ENCODE measurements around the gene PEAK1. TPM values are rescaled to one million over a fixed set of nuclear protein-coding genes. Genes with fewer than 3 reads are reported as not detected.

The PEAK1 gene
- total RNA-seq, 1 donor from 2014 or later = 59.6 TPM

DNA sequence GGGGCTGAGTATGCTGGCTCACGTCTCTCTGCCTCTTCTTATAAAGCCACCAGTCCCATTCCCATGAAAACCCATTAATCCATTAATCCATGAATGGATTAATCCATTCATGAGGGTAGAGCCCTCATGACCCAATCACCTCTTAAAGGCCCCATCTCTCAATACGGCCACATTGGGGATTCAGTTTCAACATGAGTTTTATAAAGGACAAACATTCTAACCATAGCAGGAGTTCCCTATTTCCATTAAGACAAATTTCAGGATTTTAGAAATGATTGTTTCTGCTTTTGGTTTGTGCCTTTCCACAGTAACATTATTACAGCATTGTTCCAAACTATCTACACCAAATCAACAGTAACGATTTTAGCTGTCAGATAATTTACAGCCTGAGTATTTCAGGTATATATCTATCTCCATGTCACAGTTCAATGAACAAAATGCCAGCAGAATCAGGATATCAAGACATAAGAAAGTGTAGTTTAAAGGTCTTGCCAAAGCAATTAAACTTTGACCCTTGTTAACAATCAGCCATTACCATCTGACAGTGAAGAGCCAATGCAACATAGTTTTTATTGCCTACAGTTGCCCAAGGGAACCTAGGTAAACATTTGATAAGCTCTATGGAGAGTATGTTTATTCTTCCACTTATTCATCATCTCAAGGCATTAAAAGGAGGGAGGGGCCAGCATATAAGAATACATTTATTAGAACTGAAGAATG lies 352.8 kb downstream of the PEAK1 start:
- DNase-seq (ENCODE audit: low read depth in 2 of 2) = peak in 1 of 2 donors; percentile 69

DNA sequence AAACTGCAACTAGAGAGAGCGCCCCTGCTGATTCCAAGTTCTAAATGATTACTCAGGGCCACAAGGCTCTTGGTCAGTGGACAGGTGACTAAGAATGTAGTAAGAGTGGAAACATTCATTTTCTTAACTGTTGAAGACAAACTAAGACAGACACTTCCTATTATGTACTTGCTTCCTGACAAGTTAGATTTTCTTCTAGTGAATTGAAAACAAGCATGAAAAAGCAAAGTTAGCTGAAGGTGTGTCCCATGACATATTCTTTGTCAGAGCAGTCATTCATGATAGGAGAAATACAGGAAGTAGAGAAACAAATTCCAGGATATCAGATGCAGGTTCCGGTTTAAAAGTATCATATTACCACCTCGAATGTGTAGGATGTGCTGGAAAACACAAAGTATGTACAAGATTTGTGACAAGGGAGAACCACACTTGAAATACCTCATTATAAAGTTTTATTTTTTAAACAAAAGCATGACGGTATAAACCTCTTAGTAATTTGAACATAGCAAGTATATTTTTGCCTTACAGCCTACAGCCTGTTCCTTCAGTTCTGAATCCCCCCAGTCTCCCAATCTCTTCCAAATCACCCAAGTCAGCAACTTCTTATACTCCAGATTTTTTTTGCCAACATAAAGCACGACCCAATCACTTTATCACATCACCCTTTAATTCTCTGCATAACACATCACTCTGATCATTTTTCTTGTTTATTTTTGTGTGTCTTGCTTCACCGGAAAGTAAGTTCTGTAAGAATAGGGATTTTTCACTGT lies 355.2 kb downstream of the PEAK1 start:
- peak; percentile 61 to 88 for DNase-seq (ENCODE audit: low read depth in 2 of 2)

DNA sequence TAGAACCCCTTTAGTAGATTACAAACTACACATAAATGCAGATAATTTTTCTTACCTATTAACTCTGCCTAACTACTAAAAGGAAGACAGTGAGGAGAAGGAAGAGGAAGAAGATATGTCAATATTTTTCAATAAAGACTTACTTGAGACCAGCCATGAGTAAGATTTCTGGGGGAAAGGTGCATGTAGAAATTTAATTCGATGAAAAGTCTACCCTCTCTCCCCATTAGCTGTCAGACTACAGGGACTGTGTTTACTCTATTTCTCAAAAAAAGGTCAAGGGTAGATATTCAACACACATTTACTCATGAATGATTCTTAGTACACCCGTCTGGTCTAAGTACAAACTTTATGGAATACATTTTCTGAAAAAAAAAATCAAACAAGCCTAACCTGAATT lies 355.8 kb downstream of the PEAK1 start:
- DNase-seq (ENCODE audit: low read depth in 2 of 2) = no peak

GRCh38 chr15:77063249-77063648 lies 356.7 kb downstream of the PEAK1 start:
- no peak for DNase-seq (ENCODE audit: low read depth in 2 of 2)

DNA sequence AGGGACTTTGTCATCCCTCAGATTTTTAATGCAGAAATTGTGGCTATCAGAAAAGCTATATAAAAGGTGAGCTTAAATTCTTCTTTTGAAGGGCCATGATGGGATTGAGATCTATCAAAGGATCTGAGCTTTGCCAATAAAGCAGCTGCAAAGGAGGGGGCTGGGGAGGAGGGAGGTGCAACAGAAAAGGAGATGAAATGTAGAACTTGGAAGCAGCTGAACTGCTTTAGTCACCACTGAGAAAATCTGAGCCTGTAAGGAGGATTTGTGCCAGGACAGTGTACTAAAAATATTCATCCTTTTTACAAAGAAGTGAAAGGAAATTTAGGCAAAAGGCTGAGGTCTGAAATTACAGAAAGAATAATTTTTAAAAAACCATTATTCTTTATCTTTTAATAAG lies 359.4 kb downstream of the PEAK1 start:
- no peak for DNase-seq (ENCODE audit: low read depth in 2 of 2)

GRCh38 chr15:77059786-77060361 lies 360.0 kb downstream of the PEAK1 start:
- peak in 1 of 2 donors; percentile 45 for DNase-seq (ENCODE audit: low read depth in 2 of 2)

DNA sequence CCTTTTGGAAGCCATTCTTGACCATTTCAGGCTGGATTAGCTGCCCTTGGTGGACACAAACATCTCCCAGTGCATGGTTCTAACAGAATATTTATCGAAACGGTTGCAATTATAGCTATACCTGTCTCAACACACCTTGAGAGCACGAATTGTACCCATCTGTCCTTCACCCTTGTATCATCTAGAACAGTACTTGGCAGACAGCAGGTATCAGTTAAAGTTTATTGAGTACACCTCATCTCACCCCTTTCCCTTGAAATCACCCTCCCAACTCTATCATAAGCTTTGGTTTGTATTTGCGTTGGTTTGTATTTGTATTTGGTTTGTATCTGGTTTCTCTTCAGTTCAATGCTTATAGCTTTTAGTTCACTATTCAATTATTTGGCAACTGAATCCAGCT lies 361.4 kb downstream of the PEAK1 start:
- DNase-seq (ENCODE audit: low read depth in 2 of 2) = no peak

DNA sequence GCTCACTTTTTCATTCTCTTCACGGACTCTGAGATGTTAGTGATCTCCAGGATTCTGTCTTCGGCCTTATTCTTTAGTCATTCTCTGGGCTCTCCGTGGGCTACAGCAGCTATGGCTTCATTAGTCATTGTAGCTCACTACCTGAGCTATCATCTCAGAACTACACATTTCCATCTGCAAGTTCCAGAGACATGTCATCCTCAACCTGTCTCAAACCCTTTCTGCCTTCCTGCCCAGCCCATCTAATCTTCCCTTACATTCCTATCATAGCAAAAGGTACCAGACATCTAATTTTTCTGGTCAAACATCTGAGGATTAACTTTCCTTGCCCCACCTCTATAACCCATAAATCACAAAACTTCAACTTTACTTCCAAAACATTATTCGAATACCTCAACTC lies 362.2 kb downstream of the PEAK1 start:
- no peak for DNase-seq (ENCODE audit: low read depth in 2 of 2)

DNA sequence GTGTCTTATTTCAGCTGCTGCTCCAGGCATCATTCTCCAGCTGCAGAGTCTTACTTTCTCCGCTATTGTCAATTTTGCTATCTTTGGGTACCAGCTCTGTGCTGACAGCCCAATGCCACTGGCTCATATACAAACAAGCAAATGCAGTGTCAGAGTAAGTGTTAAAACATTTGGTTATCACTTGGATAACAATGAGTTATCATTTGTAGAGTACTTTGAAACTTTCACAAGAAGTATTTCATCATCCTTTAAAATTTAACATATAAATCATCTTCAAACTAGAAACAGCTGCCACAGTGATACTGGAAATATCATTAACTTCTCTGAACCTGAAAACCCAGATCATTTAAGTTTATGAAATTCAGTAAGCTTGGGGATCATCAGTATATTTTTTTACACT lies 362.8 kb downstream of the PEAK1 start:
- no peak for DNase-seq (ENCODE audit: low read depth in 2 of 2)

- peak in 1 of 2 donors; percentile 48 for DNase-seq (ENCODE audit: low read depth in 2 of 2)
Observed at GRCh38 chr15:77053709-77054108, 366.2 kb downstream of the PEAK1 start.

- DNase-seq (ENCODE audit: low read depth in 2 of 2) = no peak
Observed at GRCh38 chr15:77052556-77052955, 367.3 kb downstream of the PEAK1 start.

Other genes starting within 250 kb of the PEAK1 start
- 28.5 and 36.8 TPM in 2 replicates for gene HMG20A, start 784 bp upstream of the PEAK1 start, total RNA-seq
- 0.13 TPM in 2 replicates for gene LINGO1, start 212.8 kb upstream of the PEAK1 start, total RNA-seq